Measurements from ENCODE around the gene SPATS1.

DNA sequence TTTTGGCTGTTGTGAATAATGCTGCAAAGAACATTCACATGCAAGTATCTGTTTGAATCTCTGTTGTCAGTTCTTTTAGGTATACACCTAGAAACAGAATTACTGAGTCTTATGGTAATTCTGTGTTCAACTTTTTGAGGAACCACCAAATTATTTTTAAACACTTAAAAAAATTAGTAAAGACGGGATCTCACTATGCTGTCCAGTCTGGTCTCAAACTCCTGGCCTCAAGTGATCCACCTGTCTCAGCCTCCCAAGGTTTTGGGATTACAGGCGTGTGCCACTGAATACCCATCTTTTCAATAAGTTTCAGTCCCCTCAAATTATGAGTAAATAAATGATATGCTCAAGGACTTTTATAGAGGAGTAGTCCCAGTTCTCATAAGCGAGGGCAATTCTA, 17.5 kb downstream of the SPATS1 start:
- TF ChIP-seq RCOR1 (IDR thresholded peaks at IDR 0.05; ENCODE audit: insufficient replicate concordance, low read length) (no peak), CTCF (conservative IDR thresholded peaks at IDR 0.05; ENCODE audit: low read depth, low read length) (no peak)
